C4-2B (cell line): ENCODE measurements around the gene CD58.

Source experiments
- H3K27ac ChIP-seq: fragments of 450-650 bp; 2 replicates; pipeline ENCODE4 v1.5.1; 2017
- CTCF ChIP-seq: fragments of 450-650 bp; conservative IDR thresholded peaks from 2 replicates; pipeline ENCODE4 v1.5.1; 2017; ENCODE audit warnings: mild to moderate bottlenecking
- ZFX ChIP-seq: fragments of 450-650 bp; IDR thresholded peaks from 2 replicates; pipeline ENCODE4 v1.6.1; 2017

CD58 gene

GRCh38 chr1:116481934-116482333 lies 88.9 kb downstream of the CD58 start:
- no peak overlapping the region for H3K27ac ChIP-seq
- TF ChIP-seq ZFX (no peak), CTCF (no peak)

- no peak for TF ChIP-seq CTCF
- no peak for TF ChIP-seq ZFX
- no peak overlapping the region for H3K27ac ChIP-seq
These were observed 92.2 kb downstream of the CD58 start for GRCh38 chr1:116478621-116479020.

GRCh38 chr1:116477429-116477828 lies 93.4 kb downstream of the CD58 start:
- H3K27ac ChIP-seq: peak overlapping the region; percentile 24; the same call in 1 of the 2 replicates
- no peak for TF ChIP-seq CTCF
- no peak for TF ChIP-seq ZFX

- TF ChIP-seq ZFX: no peak; the same call in 1 of the 2 replicates
- peak overlapping the region; percentile 55 for H3K27ac ChIP-seq
These were observed 94.5 kb downstream of the CD58 start for GRCh38 chr1:116476321-116476720.

GRCh38 chr1:116475850-116476218 lies 95.0 kb downstream of the CD58 start:
- peak overlapping the region; percentile 55 for H3K27ac ChIP-seq

GRCh38 chr1:116474921-116475849 lies 95.6 kb downstream of the CD58 start:
- TF ChIP-seq ZFX (no peak), CTCF (no peak)
- peak overlapping the region; percentile 55 for H3K27ac ChIP-seq

More at GRCh38 chr1:116475850-116476218, 95.0 kb downstream of the CD58 start:
- no peak for TF ChIP-seq ZFX
- TF ChIP-seq CTCF: no peak

- no peak overlapping the region for H3K27ac ChIP-seq
- TF ChIP-seq ZFX (no peak), CTCF (no peak)
These were observed 98.3 kb downstream of the CD58 start for GRCh38 chr1:116472431-116472961.
